Skeletal muscle cell (primary cell): ENCODE measurements around the gene KCNH4.
"Not testable (repeated sequence)": the region's sequence is repeated elsewhere in the genome, so short reads cannot be mapped to it uniquely, and the experiment has no call there.

Experiments used
- DNase-seq: peaks from one replicate; pipeline ENCODE4 v3.0.0-alpha.2; 2010; ENCODE audit warnings: low read depth
- H3K4me3 ChIP-seq: 2 replicates; pipeline ENCODE4 v1.5.1; 2011; ENCODE audit warnings: low read depth, mild to moderate bottlenecking, control low read depth, low read length, moderate library complexity

The KCNH4 gene

DNA sequence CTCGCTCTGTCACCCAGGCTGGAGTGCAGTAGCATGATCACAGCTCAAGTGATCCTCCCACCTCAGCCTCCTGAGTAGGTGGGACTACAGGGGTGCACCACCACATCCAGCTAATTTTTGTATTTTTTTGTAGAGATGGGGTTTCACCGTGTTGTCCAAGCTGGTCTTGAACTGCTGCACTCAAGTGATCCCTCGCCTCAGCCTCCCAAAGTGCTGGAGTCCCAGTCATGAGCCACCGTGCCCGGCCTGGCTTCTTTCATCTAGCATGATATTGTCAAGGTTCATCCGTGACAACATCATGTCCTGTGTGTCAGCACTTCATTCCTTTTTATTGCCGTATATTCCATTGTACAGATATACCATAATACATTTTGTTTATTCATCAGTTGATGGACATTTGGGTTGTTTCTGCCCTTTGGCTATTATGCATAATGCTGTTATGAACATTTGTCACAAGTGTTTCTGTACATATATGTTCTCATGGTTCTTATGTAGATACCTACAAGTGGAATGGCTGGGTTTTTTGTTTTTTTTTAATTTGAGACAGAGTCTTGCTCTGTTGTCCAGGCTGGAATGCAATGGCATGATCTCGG lies 16.7 kb upstream of the KCNH4 start:
- DNase-seq, result no peak
- no peak overlapping the region for H3K4me3 ChIP-seq

- H3K4me3 ChIP-seq, result peak within 1 kb of the TSS; percentile 63
- no peak for DNase-seq
Measured at GRCh38 chr17:42193969-42194899, 13.3 kb upstream of the KCNH4 start, which contains the start of gene GHDC. GHDC (minus strand) TSS chr17:42194494; CDS start chr17:42193581, 913 bp downstream.

DNA sequence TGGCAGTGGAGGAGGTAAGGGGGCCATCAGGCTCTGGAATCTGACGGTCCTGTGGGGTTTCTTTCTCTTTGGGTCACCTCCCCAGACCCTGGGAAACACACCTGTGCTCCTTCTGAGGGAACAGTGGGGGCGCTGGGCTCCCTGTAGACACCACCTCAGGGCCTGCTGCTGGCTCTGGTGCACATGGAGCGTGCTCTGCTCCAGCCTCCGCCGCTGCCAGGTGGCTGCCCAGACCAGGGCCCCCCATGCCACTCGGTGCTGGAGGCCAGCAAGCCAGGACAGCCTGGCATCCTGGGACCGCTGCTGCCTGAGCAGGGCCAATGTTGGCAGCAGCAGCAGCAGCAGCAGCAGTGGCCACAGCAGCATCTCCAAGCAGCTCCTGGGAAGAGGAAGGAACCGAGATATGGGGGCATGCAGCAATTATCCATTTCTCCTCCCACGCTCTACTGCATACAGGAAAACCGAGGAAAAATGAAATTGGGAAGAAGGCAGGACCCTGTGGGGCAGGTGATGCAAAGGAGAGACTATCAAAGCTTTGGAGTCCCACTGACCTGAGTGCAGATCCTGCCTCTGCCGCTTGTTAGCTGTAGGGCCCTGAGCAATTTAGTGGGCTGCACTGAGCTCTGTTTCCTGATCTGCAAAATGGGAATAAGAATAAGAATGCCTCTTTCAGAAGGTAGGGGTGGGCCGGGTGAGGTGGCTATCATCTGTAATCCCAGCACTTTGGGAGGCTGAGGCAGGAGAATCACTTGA lies 12.4 kb upstream of the KCNH4 start:
- DNase-seq, result no peak
- peak overlapping the region; percentile 63 for H3K4me3 ChIP-seq

DNA sequence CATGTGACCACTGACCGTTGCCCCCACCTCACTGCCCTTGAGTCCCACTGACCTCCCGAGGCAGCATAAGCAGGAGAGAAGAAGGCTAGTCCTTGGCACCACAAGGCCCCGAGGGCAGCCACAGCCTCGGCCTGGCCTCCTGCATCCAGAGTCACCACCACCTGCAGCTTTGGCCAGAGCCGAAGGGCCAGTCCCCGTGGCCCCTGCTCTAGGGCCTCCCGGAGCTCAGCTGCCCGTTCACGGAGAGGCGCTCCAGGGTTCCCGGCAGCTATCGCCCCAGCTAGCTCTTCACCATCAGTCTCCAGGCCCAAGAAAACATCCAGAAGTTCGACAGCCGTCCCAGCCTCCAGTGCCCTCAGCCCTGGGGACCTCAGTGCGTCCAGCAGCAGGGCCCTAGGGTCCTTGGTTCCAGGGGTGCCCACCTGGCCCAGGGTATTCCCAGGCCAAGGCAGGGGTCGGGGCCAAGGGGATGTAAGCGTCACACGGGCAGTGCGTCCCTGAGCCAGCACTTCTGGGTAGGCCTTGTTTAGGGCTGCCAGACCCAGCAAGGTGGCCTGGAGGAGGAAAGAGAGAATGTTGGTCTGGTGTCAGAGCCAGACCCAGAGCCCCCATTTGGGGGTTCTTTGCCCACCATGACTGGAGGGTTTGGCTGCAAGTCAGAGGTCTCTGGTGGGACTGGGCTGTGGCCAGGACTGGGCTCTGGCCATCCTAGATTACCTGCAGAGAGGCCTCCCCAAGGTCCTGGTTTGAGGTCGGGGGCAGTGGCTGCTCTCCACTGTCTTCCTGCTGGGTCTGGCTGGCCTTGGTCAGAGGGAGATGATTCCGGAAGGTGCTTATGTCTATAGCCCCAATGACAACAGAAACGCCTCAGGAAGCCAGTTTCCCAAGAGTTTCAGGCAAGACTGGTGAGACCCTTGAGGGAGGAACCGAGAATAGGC lies 11.5 kb upstream of the KCNH4 start:
- no peak for DNase-seq
- H3K4me3 ChIP-seq, result no peak overlapping the region

DNA sequence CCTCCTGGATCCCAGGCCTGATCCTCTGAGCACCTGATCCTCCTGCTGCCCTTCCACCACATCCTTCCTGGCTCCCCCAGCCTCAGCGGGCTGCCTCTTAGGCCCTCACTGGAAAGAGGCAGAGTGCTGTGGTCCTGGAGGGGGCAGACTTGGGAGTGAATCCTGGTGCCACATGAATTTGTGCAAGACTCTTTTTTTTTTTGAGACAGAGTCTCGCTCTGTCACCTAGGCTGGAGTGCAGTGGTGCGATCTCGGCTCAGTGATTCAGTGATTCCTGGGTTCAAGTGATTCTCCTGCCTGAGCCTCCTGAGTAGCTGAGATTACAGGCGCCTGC lies 10.3 kb upstream of the KCNH4 start:
- DNase-seq, result no peak
- H3K4me3 ChIP-seq, result no peak overlapping the region

- H3K4me3 ChIP-seq, result no peak overlapping the region
- DNase-seq, result no peak
Measured at GRCh38 chr17:42190491-42191274, 9.7 kb upstream of the KCNH4 start.

- DNase-seq, result no peak
- H3K4me3 ChIP-seq, result no peak overlapping the region
Measured at GRCh38 chr17:42189651-42189965, 8.7 kb upstream of the KCNH4 start.

DNA sequence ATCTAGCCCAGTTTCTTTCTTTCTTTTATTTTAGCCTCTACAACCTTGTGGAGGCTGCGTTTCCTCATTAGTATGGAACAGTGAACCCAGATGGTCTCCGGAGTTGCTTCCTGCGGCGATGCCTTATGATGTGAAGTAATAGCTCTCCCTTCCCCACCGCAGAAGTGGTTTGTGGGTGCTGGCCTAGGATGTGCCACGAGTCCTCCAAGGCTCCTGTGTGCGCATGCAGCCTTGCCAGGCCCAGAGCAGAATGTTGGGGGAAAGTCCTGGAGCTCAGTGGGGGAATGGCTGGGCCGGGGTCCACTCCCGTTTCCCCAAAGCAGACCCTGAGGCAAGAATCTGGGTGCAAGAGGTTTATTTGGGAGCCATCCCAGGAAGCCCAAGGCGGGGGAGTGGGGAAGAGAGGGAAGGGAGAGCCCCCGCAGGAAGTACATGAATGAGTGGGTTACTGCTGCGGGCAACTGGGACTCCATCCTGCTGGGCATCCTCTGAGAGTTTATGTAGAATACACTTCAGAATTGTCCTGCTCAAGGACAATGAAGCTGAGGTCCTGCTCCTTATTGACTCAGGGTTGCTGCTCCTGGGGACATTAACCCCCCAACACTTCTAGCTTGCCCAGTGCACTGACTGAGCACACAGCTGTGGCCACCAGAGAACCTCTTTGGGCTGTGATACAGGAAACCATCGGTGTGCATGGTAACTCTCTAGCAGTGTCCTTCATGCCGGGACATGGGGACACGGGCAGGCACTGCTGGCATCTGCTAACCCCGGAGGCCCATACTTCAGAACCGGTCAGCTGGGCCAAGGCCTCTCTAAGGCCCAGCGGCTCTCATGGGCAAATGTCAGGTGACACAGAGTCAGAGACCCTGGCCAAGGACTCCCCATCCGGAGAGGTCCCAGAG lies 8.1 kb upstream of the KCNH4 start:
- no peak overlapping the region for H3K4me3 ChIP-seq
- DNase-seq, result no peak

DNA sequence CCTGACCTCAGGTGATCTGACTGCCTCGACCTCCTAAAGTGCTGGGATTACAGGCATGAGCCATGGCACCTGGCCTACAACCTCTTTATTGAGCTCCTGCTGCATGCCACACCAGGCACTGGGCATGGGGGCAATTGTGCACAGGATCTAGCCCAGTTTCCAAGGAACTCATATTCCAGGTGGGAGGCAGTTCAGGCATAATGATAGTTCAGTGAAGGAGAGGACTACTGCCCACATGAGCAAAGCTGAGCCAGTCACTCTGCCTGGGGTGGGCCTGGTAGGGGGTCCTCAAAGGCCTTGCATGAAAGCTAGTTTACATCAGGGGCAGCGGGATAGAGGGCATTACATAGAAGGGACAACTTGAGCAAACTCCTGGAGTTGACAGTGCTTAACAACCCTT lies 6.9 kb upstream of the KCNH4 start:
- no peak overlapping the region for H3K4me3 ChIP-seq
- DNase-seq, result no peak

DNA sequence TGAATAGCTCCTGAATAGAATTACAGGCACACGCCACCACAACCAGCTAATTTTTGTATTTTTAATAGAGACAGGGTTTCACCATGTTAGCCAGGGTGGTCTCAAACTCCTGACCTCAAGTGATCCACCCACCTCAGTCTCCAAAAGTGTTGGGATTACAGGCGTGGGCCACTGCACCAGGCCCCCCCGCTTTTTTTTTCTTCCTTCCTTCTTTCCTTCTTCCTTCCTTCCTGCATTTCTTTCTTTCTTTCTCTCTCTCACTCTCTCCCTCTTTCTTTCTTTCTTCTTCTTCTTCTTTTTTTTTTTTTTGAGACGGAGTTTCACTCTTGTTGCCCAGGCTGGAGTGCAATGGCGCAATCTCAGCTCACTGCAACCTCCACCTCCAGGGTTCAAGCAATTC lies 5.2 kb upstream of the KCNH4 start:
- not testable (repeated sequence) for DNase-seq, H3K4me3 ChIP-seq

GRCh38 chr17:42185621-42185930 lies 4.6 kb upstream of the KCNH4 start:
- no peak overlapping the region for H3K4me3 ChIP-seq
- DNase-seq, result no peak

GRCh38 chr17:42184713-42185620 lies 4.0 kb upstream of the KCNH4 start, which contains the start of gene HCRT:
HCRT (minus strand) TSS chr17:42185452; CDS start chr17:42185365, 87 bp downstream.
- H3K4me3 ChIP-seq, result peak within 1 kb of the TSS; percentile 56

DNA sequence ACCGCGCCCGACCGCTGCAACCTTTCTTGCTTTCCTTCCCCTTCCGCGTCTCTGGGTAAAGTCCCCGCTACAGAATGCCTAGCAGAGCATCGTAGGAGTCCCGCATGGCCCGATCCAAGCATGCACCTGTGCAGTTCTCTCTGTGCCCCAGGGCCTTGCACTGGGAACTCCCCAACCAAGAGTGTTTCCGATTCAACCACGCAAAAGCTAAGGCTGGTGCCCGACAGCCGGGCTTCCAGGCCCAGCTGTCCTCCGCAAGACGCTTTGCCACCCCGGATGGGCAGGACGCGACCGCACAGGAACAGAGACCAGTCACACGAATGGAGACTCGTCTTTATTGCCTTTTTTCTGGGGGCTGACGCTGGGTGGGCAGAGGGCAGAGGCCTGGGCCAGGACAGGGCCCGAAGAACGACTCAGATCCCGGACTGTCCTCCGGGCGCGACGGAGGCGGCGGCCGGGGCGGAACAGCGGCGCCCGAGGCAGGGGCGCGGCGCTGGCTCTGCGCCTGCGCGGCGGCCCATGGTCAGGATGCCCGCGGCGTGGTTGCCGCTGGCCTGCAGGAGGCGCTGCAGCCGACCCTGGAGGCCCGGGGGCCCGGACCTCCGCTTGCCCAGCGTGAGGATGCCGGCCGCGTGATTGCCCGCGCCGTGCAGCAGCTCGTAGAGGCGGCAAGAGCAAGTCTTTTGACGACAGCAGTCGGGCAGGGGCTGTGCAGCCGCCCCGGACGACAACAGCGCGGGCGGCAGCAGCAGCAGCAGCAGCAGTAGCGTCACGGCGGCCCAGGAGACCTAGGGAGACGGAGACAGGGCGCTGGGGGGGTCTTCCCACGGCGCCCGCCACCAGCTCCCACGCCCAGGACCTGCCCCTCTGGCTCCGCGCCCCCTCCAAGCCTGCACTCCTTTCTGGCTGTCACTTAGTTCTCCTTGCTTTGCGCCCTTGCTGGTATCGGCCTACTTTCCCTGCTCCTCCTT lies 3.1 kb upstream of the KCNH4 start:
- peak overlapping the region; percentile 56 for H3K4me3 ChIP-seq
- peak; percentile 14 for DNase-seq

More at GRCh38 chr17:42184713-42185620, 4.0 kb upstream of the KCNH4 start, which contains the start of gene HCRT:
- DNase-seq, result no peak

DNA sequence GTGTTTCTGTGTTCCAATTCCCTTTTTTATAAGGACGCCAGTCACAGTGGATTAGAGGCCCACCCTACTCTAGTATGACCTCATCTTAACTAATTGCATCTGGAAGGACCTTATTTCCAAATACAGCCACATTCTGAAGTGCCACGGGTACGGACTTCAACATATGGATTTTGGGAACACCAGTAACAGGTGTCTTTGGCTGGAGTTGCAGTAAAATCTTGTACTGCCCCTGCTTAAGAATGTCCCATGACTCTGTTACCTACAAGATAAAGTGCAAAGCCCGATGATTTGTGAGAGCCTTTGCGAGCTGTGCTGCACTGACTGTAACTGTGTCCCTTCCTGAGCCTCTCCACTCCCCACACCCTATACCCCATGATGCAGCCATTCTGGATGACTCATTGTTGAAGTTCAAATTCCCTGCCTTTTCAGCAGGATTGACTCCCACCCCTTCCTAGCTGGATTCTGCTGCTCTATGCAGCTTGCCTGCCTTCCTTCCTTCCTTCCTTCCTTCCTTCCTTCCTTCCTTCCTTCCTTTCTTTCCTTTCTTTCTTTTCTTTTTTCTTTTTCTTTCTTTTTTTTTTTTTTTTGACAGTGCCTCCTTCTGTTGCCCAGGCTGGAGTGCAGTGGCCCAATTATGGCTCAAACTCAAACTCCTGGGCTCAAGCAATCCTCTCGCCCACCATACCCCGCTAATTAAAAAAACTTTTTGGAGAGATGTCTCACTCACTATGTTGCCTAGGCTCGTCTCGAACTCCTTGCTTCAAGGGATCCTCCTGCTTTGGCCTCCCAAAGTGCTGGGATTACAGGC lies 2.2 kb upstream of the KCNH4 start:
- DNase-seq, result no peak
- peak overlapping the region; percentile 56 for H3K4me3 ChIP-seq

GRCh38 chr17:42181851-42182207 lies 887 bp upstream of the KCNH4 start:
- no peak overlapping the region for H3K4me3 ChIP-seq

More at GRCh38 chr17:42181851-42182207, 887 bp upstream of the KCNH4 start:
- no peak for DNase-seq
